GM18507 (cell line): ENCODE results near the gene NEURL4.

Experiments used
- DNase-seq: peaks from one replicate; pipeline ENCODE4 v3.0.0; 2011; ENCODE audit warnings: low read depth; ENCODE audit not compliant: insufficient read length; ENCODE audit errors: extremely low spot score
- FAIRE-seq: peaks from 2 replicates; lab custom pipeline; 2011; peaks lifted over from hg19 to GRCh38; lab: Jason Lieb, UNC

The NEURL4 gene

DNA sequence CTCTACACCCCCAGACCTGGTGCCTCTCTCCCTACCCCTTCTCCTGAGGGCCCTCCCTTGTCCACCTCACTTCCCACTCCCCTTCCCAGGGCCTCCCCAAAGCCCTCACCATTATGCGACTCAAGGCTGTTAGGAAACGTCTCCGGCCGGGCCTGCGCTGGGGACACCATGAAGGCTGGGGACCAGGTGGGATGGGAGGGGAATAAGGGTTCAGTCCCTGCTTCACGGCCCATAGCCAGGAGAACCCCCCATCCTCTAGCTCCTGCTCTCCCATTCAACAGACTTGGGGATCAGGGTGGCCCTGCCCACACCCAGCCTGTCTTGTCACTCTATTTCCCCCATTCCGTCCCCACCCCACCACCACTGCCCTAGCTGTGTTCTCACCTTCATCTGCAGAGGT, 2.1 kb downstream of the NEURL4 start:
- DNase-seq (no peak), FAIRE-seq (no peak)

DNA sequence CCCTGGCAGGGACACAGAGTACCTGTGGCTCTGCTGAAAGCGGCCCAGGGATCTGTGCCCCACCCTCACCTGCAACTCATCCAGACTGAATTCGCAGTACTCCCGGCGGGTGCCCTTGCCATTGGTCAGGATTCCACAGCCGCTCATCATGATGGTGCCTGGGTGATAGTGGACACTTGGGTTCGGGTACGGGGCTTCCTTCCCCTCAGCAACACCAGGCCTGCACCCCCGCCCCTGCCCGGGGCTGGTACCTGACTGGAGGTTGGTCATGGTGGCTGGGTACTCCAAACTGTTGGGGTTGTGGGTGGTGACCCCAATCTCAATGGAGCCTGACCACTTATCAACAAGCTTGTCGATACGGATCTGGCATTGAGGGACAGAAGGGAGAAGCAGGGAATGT, 2.9 kb downstream of the NEURL4 start:
- DNase-seq (no peak), FAIRE-seq (no peak)

GRCh38 chr17:7325031-7325528, 4.1 kb downstream of the NEURL4 start:
- DNase-seq: no peak
- no peak for FAIRE-seq

- no peak for DNase-seq
- FAIRE-seq: no peak
These were observed 4.7 kb downstream of the NEURL4 start for GRCh38 chr17:7324438-7324779.

DNA sequence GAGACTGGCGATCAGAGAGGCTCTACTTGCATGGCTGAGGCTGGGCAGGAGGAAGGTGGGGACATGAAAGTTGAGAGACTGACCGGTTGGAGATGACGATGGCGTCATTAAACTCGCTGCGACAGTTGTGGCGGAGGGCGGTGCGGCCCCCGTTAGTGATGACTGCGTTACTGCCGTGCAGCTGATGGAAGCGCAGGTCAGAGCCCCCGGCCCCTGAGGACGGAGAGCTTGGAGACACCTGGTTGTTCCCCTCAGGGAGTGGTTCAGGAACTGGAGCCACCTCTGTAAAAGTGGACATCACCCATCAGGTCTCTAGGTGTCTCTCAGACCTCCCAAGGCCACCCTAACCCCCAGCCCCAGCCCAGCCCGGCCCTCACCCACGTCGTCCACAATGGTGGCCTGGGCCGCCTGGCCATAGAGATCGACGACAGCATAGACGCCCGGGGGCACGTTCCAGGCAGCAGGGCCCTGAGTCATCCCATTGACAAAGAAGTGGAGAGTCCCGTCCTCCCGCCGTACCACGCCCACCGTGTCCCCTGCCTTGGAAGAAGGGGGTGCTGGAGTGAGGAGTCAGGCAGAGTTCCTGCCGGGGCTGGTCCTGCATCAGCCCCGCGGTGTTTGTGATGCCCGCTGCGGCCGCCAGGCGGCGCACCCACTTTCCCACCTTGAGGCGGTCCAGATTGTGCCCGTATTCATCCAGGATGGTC, 5.3 kb downstream of the NEURL4 start:
- DNase-seq (no peak), FAIRE-seq (peak; percentile 66)

DNA sequence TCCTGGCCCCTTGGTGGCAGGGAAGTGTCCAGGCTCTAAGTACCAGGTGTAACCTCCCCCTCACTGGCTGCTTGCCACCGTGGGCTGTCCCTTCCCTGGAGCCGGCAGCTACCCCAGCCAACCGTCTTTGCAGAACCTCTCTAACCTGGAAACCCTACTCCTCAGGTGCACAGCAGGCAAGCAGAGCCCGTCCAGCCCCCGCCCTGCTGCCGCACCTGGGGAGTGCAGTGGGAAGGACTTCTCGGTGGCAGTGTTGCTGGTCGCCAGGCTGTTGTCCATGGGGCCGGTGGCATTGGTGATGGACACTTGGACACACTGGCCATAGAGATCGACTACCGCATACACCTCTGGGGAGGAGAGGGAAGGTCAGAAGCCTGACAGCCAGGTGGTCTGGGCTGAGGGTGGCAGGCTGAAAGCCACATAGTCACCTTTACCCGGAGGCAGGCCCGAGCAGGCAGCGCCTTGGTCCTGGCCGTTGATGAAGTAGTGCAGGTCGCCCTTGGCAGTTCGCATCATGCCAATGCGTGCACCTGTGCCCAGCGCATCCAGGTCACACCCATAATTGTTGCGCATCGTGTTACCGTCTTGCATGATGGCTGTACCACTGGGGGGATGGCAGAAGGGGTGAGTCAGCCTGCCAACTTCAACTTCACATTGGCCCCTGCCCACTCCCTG, 6.5 kb downstream of the NEURL4 start:
- DNase-seq (no peak), FAIRE-seq (no peak)

- DNase-seq: no peak
- no peak for FAIRE-seq
These were observed 7.7 kb downstream of the NEURL4 start for GRCh38 chr17:7321466-7321865.

GRCh38 chr17:7318121-7318860, 10.8 kb downstream of the NEURL4 start:
- FAIRE-seq: no peak
- no peak for DNase-seq

- DNase-seq: no peak
- FAIRE-seq: no peak
These were observed 11.9 kb downstream of the NEURL4 start for GRCh38 chr17:7317161-7317803.

DNA sequence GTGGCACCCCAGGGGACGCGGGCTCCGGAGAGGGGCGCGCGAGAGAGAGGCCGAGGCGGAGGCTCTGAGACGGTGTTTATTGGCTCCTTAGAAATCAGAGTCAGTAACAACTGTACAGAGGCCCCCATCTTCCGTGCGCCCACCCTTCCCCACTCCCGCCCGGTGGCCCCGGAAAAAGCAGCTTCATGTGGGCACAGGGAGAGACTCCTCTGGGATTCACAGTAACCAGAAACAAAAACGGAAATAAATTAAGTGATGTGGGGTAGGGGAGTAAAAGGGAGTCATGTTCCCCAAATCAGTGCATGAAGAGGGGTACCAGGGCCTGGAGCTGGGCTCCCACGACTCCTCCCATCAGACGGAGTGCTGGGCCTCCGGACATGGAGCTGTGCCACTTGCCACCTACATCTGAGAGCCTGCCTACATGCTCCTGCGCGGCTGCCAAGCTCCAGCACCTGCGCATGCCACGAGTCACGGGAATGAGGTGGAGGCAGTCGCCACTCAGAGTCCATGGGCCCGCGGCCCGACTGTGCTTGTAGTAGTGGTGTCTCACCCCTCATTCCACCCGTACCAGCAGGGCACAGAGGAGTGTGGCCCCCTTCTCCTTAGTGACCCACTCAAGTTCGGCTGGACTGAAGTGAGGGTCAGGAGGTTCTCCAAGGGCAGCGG, 13.4 kb downstream of the NEURL4 start:
- FAIRE-seq: no peak
- DNase-seq: no peak

- DNase-seq: peak; percentile 81
- peak; percentile 85 for FAIRE-seq
These were observed 14.2 kb downstream of the NEURL4 start, which contains the start of gene GPS2 for GRCh38 chr17:7314719-7315569. Gene GPS2 (minus strand): TSS chr17:7315360. CDS start chr17:7315052, 308 bp downstream.

GRCh38 chr17:7313890-7314718, 15.0 kb downstream of the NEURL4 start:
- no peak for FAIRE-seq
- no peak for DNase-seq

DNA sequence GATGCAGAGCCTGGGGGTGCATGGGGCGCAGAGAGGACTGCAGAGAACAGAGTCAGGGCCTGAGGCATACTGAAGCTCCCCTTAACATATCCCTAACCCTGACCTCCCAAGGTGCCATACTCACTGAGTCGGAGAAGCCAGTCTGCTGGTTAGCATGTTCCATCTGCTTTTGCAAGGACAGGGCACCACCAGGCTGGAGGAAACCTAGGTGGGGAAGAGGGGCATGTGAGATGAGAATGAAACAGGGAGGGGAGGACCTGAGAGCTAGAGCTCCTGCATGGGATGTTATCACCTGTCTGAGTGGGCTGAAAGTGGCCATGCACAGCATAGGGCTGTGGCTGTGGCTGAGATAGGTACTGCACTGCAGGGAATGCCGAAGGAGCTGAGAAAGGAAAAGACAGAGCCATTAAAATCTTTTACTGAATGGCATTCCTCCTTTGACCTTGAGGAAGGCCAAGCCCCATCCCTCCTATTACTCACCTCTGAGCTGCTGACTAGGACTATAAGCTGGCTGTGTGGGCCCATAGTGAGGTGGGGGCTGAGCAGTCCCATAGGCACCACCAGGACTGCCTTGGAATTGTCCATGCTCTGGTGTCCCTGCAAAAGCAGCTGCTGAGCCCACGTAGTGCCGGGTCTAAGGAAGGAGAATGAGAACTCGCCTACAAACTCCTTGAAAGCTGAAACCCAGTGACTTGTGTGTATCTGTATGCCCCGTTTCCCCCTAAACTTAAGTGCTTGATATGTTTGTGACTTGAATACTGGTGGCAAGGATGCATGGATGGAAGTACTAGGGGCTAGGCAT, 15.8 kb downstream of the NEURL4 start:
- no peak for FAIRE-seq
- no peak for DNase-seq

GRCh38 chr17:7312432-7313087, 16.6 kb downstream of the NEURL4 start:
- FAIRE-seq (no peak), DNase-seq (no peak)

DNA sequence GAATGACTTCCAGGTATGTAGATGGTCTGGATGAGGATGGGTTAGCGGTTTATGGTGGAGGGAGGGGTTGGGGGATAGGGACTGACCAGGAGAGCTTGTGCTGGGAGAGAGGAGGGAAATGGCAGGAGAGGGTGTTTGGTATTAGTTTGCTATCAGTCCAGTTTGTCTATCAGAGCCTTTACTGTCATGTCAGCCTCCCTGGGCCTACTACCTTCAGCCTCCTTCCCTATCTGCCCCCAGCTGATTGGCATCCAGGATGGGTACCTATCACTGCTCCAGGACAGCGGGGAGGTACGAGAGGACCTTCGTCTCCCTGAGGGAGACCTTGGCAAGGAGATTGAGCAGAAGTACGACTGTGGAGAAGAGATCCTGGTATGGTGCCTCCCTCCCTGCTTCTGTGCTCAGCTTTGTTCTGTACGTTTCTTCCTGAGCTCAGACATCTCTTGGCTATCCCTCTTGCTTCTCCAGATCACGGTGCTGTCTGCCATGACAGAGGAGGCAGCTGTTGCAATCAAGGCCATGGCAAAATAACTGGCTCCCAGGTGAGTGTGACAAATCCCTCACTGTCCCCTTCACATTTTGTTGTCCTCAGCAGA, 17.9 kb downstream of the NEURL4 start:
- DNase-seq (no peak), FAIRE-seq (no peak)

- DNase-seq: no peak
- FAIRE-seq: no peak
These were observed 19.5 kb downstream of the NEURL4 start for GRCh38 chr17:7309628-7310027.
